ENCODE results near the gene DUSP5. TPM values are rescaled to one million over a fixed set of nuclear protein-coding genes. Genes with fewer than 3 reads are reported as not detected.
A peak's percentile ranks its signal among the peaks of the same experiment; 100 is the strongest.

Gene DUSP5
- total RNA-seq, 1 donor = 10.1 TPM

DNA sequence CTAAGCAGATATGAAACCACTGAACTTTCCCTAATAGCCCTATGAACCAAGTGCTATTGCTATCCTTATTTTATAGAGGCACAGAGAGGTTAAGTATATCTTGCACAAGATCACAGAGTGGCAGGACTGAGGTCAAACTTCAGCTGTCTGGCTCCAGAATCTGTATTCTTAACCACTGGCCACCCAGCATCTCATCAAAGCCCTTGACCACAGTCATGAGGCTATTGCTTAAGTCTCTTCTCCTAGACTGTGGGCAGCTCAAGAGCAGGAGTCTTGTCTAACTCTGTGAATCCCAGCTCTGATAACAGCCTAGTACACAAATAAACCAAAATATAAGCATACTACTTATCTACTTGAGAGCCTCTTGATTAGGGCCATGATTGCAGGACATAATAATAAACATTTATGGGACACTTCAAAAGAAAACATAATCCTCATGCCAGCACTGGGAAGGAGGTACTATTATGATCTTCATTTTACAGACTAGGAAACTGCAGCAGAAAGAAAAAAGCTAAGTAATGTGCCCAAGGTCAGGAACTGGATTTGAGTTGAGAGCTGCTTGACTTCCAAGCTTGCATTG lies 47.3 kb downstream of the DUSP5 start:
- H3K4me2 ChIP-seq (ENCODE audit: insufficient read depth, low read length) = no peak overlapping the region
- TF ChIP-seq, protein P1, sequence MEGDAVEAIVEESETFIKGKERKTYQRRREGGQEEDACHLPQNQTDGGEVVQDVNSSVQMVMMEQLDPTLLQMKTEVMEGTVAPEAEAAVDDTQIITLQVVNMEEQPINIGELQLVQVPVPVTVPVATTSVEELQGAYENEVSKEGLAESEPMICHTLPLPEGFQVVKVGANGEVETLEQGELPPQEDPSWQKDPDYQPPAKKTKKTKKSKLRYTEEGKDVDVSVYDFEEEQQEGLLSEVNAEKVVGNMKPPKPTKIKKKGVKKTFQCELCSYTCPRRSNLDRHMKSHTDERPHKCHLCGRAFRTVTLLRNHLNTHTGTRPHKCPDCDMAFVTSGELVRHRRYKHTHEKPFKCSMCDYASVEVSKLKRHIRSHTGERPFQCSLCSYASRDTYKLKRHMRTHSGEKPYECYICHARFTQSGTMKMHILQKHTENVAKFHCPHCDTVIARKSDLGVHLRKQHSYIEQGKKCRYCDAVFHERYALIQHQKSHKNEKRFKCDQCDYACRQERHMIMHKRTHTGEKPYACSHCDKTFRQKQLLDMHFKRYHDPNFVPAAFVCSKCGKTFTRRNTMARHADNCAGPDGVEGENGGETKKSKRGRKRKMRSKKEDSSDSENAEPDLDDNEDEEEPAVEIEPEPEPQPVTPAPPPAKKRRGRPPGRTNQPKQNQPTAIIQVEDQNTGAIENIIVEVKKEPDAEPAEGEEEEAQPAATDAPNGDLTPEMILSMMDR (IDR thresholded peaks at IDR 0.05; ENCODE audit: extremely low read depth, low read depth, low read length) = no peak
- no peak overlapping the region for H3K4me3 ChIP-seq (ENCODE audit: insufficient read depth, low read length)
- peak; percentile 15 for DNase-seq (ENCODE audit: insufficient read length, low spot score, missing footprints)
- no peaks in the 10 kb centered on the region for H3K9me3 ChIP-seq (ENCODE audit: low read depth, low read length)
- no peak overlapping the region for H3K27ac ChIP-seq (ENCODE audit: low read depth, low read length)
- H4K20me1 ChIP-seq (ENCODE audit: insufficient read depth, low read length) = no peaks in the 10 kb centered on the region
- H2AFZ ChIP-seq (ENCODE audit: low read length) = no peak overlapping the region
- no peaks in the 10 kb centered on the region for H3K4me1 ChIP-seq (ENCODE audit: insufficient read depth, low read length)
- H3K27me3 ChIP-seq (ENCODE audit: insufficient read depth, low read length) = peaks cover 4% of the 10 kb centered on the region
- H3K79me2 ChIP-seq (ENCODE audit: insufficient read depth, low read length) = no peaks in the 10 kb centered on the region
- H3K36me3 ChIP-seq (ENCODE audit: insufficient read depth, low read length) = no peaks in the 10 kb centered on the region

DNA sequence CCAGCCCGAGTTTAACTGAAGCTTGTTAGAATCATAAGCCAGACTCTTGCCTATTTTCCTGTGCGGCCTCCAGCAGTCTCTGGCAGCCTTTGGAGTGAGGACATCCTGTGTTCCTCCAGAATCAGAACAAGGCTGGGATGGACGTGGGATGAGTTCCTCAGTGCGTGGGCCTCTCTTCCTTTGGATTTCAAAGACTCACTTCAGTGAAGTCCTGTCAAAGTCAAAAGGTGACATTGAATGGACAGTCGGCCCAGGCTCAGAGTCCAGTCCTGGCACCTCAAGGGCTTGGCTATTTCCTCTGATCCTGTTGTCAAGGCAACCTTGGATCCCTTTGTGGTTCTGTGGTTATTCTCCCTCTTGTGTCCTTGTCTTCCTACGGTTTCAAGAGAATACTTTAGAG lies 48.4 kb downstream of the DUSP5 start:
- Histone ChIP-seq H3K4me1 (ENCODE audit: insufficient read depth, low read length) (no peaks in the 10 kb centered on the region), H4K20me1 (ENCODE audit: insufficient read depth, low read length) (no peaks in the 10 kb centered on the region), H3K36me3 (ENCODE audit: insufficient read depth, low read length) (no peaks in the 10 kb centered on the region), H3K79me2 (ENCODE audit: insufficient read depth, low read length) (no peaks in the 10 kb centered on the region), H3K9me3 (ENCODE audit: low read depth, low read length) (no peaks in the 10 kb centered on the region), H3K27ac (ENCODE audit: low read depth, low read length) (no peak overlapping the region), H3K27me3 (ENCODE audit: insufficient read depth, low read length) (peaks cover 7% of the 10 kb centered on the region), H2AFZ (ENCODE audit: low read length) (no peak overlapping the region), H3K4me3 (ENCODE audit: insufficient read depth, low read length) (no peak overlapping the region), H3K4me2 (ENCODE audit: insufficient read depth, low read length) (no peak overlapping the region)
- TF ChIP-seq, protein P1 (IDR thresholded peaks at IDR 0.05; ENCODE audit: extremely low read depth, low read depth, low read length) = no peak
- no peak for DNase-seq (ENCODE audit: insufficient read length, low spot score, missing footprints)

DNA sequence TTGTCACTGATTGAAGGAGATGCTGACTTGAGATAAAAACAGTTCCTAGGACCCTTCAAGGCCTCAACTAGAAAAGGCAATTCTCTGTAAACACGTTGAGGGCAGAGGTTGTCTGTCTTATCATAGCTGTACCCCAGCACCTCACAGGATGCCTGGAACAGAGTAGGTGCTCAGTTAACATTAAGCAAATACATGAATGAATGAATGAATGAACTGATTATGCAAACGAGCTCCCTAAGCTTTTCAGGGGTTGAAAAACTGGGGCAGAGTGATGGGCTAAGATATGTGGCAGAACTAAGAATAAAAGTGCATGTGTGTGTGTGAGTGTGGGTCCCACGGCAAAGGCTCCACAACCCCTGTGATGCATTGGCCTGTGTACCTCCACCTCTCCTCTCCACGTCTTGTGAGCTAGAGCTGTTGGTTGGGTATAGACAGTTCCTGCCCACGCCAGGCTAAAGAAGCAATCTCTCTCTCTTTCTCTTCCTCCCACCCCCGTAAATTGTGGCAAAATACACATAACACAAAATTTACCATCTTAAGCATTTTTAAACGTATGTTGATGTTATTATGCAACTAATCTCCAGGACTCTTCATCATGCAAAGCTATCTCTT lies 48.9 kb downstream of the DUSP5 start:
- no peak for DNase-seq (ENCODE audit: insufficient read length, low spot score, missing footprints)
- H3K4me2 ChIP-seq (ENCODE audit: insufficient read depth, low read length) = no peak overlapping the region

DNA sequence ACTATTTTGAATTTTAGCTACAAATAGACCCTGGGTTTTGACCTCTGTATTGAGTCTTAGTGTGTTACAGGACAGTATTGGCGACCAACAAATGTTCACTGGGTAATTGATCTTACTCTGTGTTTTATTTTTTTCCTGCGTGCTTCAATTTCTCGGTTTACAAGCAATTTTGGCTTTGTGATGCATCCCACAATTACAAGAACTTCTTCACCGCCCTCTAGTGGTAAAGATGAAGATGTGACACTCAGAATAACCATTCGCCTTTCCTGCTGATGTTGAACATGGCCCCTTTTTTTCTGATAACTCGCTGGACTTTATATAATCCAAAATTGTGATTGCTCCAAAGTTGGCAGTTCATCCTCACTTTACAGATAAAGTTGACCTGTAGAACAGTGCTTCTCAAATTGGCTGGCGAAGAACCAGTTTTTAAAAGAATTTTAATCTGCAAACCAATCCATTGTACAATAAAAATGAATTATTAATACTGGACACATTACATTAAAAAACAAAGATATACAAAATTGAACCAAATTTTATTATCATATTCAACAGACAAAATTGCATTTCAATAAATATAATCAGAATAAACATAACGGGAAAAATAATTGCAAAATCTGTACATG lies 49.5 kb downstream of the DUSP5 start:
- Histone ChIP-seq H3K36me3 (ENCODE audit: insufficient read depth, low read length) (no peaks in the 10 kb centered on the region), H2AFZ (ENCODE audit: low read length) (no peak overlapping the region), H3K4me3 (ENCODE audit: insufficient read depth, low read length) (no peak overlapping the region), H3K4me2 (ENCODE audit: insufficient read depth, low read length) (no peak overlapping the region), H3K9me3 (ENCODE audit: low read depth, low read length) (no peaks in the 10 kb centered on the region), H3K27ac (ENCODE audit: low read depth, low read length) (no peak overlapping the region), H3K79me2 (ENCODE audit: insufficient read depth, low read length) (no peaks in the 10 kb centered on the region), H3K4me1 (ENCODE audit: insufficient read depth, low read length) (no peaks in the 10 kb centered on the region), H4K20me1 (ENCODE audit: insufficient read depth, low read length) (no peaks in the 10 kb centered on the region), H3K27me3 (ENCODE audit: insufficient read depth, low read length) (peaks cover 7% of the 10 kb centered on the region)
- no peak for DNase-seq (ENCODE audit: insufficient read length, low spot score, missing footprints)
- TF ChIP-seq, protein P1 (IDR thresholded peaks at IDR 0.05; ENCODE audit: extremely low read depth, low read depth, low read length) = peak; percentile 86

More for the DNA sequence above, 48.9 kb downstream of the DUSP5 start:
- H3K79me2 ChIP-seq (ENCODE audit: insufficient read depth, low read length) = no peaks in the 10 kb centered on the region
- H4K20me1 ChIP-seq (ENCODE audit: insufficient read depth, low read length) = no peaks in the 10 kb centered on the region
- H2AFZ ChIP-seq (ENCODE audit: low read length) = no peak overlapping the region
- H3K27ac ChIP-seq (ENCODE audit: low read depth, low read length) = no peak overlapping the region
- H3K27me3 ChIP-seq (ENCODE audit: insufficient read depth, low read length) = peaks cover 7% of the 10 kb centered on the region
- H3K4me1 ChIP-seq (ENCODE audit: insufficient read depth, low read length) = no peaks in the 10 kb centered on the region
- no peak overlapping the region for H3K4me3 ChIP-seq (ENCODE audit: insufficient read depth, low read length)
- H3K36me3 ChIP-seq (ENCODE audit: insufficient read depth, low read length) = no peaks in the 10 kb centered on the region
- TF ChIP-seq, protein P1 (IDR thresholded peaks at IDR 0.05; ENCODE audit: extremely low read depth, low read depth, low read length) = no peak
- no peaks in the 10 kb centered on the region for H3K9me3 ChIP-seq (ENCODE audit: low read depth, low read length)

All from osteoblast (primary cell).